HepG2 (cell line): Measurements from ENCODE around the gene HS3ST3B1. TPM values are rescaled to one million over a fixed set of nuclear protein-coding genes. Genes with fewer than 3 reads are reported as not detected.

Experiments
- CEBPB ChIP-seq: IDR thresholded peaks from 2 replicates; pipeline ENCODE4 v1.6.1; 2011; ENCODE audit warnings: low read depth, low read length, improper control_type of control experiment, borderline replicate concordance
- ERF ChIP-seq: IDR thresholded peaks from 2 replicates; pipeline ENCODE4 v1.6.1; 2018; ENCODE audit warnings: missing biosample characterization, missing genetic modification reagents
- ETV5 ChIP-seq: IDR thresholded peaks from 2 replicates; pipeline ENCODE4 v1.6.1; 2018; ENCODE audit warnings: missing biosample characterization, missing genetic modification reagents, inconsistent platforms, borderline replicate concordance
- FOXK2 ChIP-seq: fragments of 450-650 bp; IDR thresholded peaks from 2 replicates; pipeline ENCODE4 v1.6.1; 2016
- FOXO1 ChIP-seq: sonication (generic); formaldehyde crosslinking; IDR thresholded peaks from 2 replicates; pipeline ENCODE4 v1.4.0; 2020; ENCODE audit warnings: missing genetic modification reagents
- HDAC2 ChIP-seq: sonication (generic); formaldehyde crosslinking; IDR thresholded peaks from 2 replicates; pipeline ENCODE4 v1.4.0; 2020; ENCODE audit warnings: missing genetic modification reagents
- HNF4A ChIP-seq: sonication (generic); formaldehyde crosslinking; IDR thresholded peaks from 2 replicates; pipeline ENCODE4 v1.4.0; 2020; ENCODE audit warnings: missing genetic modification reagents
- HOMEZ ChIP-seq: IDR thresholded peaks from 2 replicates; pipeline ENCODE4 v1.6.1; 2016; ENCODE audit warnings: low read depth
- HOXA9 ChIP-seq: sonication (generic); formaldehyde crosslinking; IDR thresholded peaks from 2 replicates; pipeline ENCODE4 v1.8.1; 2022; ENCODE audit warnings: missing genetic modification reagents, mild to moderate bottlenecking, moderate library complexity, borderline replicate concordance
- PHF21A ChIP-seq: sonication (generic); formaldehyde crosslinking; IDR thresholded peaks from 2 replicates; pipeline ENCODE4 v1.5.0; 2020; ENCODE audit warnings: mild to moderate bottlenecking, missing genetic modification reagents
- SIN3A ChIP-seq: IDR thresholded peaks from 2 replicates; pipeline ENCODE4 v1.6.1; 2011; ENCODE audit warnings: low read depth, mild to moderate bottlenecking, control low read depth, low read length, borderline replicate concordance
- SOX6 ChIP-seq, 2 experiments: fragments of 450-650 bp in 1 of 2; sonication (generic) in 1 of 2; formaldehyde crosslinking in 1 of 2; IDR thresholded peaks; 2 replicates each; pipeline versions ENCODE4 v1.4.0 to v1.6.1; 2017 to 2020; ENCODE audit warnings: antibody characterized with exemption in 1 of 2, mild to moderate bottlenecking in 1 of 2, missing genetic modification reagents in 1 of 2
- TBX2 ChIP-seq: sonication (generic); formaldehyde crosslinking; IDR thresholded peaks from 2 replicates; pipeline ENCODE4 v1.5.0; 2020; ENCODE audit warnings: missing genetic modification reagents, mild to moderate bottlenecking, borderline replicate concordance
- TEAD3 ChIP-seq: optimal IDR thresholded peaks from 2 replicates; pipeline ENCODE3; 2016; ENCODE audit warnings: borderline replicate concordance
- ZBTB34 ChIP-seq: sonication (generic); formaldehyde crosslinking; IDR thresholded peaks from 2 replicates; pipeline ENCODE4 v1.8.0; 2022; ENCODE audit warnings: mild to moderate bottlenecking, missing genetic modification reagents
- ZBTB37 ChIP-seq: sonication (generic); formaldehyde crosslinking; IDR thresholded peaks from 2 replicates; pipeline ENCODE4 v1.4.0; 2020; ENCODE audit warnings: mild to moderate bottlenecking, missing genetic modification reagents
- ZNF577 ChIP-seq: sonication (generic); formaldehyde crosslinking; IDR thresholded peaks from 2 replicates; pipeline ENCODE4 v1.4.0; 2020; ENCODE audit warnings: mild to moderate bottlenecking, low read depth, missing genetic modification reagents, borderline replicate concordance
- polyA plus RNA-seq, 8 experiments: library from polyadenylated mRNA; depleted of rRNA in 3 of 8; stranded (reverse) in 7 of 8; unstranded in 1 of 8; fragments of >200 nt; fragmentation: Illumina TruSeq in 4 of 8; extraction: Trizol in 4 of 8; gene quantifications; 2 replicates each; pipeline versions ENCODE4 v1.2.1 to v1.2.3, GENCODE V29; 2011 to 2016; ENCODE audit warnings: low read depth in 4 of 8, missing spikeins in 1 of 8, mixed read lengths in 1 of 8; ENCODE audit not compliant: insufficient read depth in 1 of 8
- total RNA-seq, 5 experiments: library from RNA; depleted of rRNA; stranded (reverse); fragments of >200 nt; fragmentation: Illumina TruSeq; extraction: Trizol; gene quantifications; 2 replicates each; pipeline ENCODE4 v1.2.3, GENCODE V29; 2016; ENCODE audit warnings: low read depth in 1 of 5
- TF ChIP-seq, protein P1 (sequence below): sonication (generic); formaldehyde crosslinking; IDR thresholded peaks from 2 replicates; pipeline ENCODE4 v1.5.0; 2020; ENCODE audit warnings: mild to moderate bottlenecking, missing genetic modification reagents, moderate library complexity

Gene HS3ST3B1
- total and polyA plus RNA-seq, 2 of the 13 experiments (the other 11 are each of a cell fraction or from before 2014, with no cell fraction given), result 15.7 to 39.5 TPM

DNA sequence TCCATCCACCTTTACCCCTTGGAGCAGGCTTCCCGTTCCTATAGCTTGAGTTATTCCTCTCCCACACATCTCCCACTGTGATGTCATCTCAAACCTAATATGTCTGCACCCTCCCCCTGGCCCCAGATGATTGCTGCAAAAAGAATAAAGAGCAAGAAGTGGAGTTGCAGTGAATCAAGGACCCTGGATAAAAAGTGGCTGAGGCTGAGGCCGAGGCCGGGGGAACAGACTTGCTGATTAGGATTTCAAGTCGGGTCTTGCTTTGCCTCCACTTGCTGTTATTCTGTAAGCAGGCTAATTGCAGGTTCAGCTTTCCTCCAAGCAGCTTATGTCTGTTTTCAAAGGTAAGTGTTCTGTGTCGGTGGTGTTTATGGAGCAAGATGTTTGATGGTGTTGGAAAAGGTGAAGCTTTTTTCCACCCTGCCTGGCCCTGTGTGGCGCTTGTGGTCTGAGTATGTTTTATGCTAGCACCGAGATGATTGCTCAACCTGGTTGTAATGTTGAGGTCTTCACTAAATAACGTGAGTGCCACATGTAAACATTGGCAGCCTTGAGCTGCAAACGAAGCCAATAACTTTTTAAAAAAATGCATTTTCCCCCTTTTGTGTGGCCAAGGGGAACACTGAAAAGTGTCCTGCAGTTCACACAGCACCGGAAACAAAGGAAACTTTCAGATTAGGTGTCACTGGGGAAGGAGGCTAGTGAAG lies 15.4 kb downstream of the HS3ST3B1 start (continued):
- TF ChIP-seq PHF21A (CRISPR knock-in tag) (peak; percentile 46), HDAC2 (CRISPR knock-in tag) (peak; percentile 39; the same call in 1 of the 2 replicates), SOX6 (IDR thresholded peaks at IDR 0.05) (no peak), SOX6 (CRISPR knock-in tag; IDR thresholded peaks at IDR 0.05) (peak; percentile 92), HOMEZ (CRISPR knock-in tag) (peak; percentile 71), TEAD3 (CRISPR knock-in tag) (peak; percentile 80), HOXA9 (CRISPR knock-in tag) (no peak), ETV5 (CRISPR knock-in tag) (peak; percentile 60; the same call in 1 of the 2 replicates), FOXO1 (peak; percentile 75), FOXK2 (peak; percentile 49; the same call in 1 of the 2 replicates), CEBPB (peak; percentile 95), ZBTB37 (CRISPR knock-in tag) (0 out of 2 replicates have a peak, but pooled peaks have one; percentile 48), SIN3A (0 out of 2 replicates have a peak, but pooled peaks have one; percentile 42), HNF4A (CRISPR knock-in tag) (peak; percentile 36), ZNF577 (CRISPR knock-in tag) (no peak), ERF (CRISPR knock-in tag) (peak; percentile 38), TBX2 (CRISPR knock-in tag) (peak; percentile 50; the same call in 1 of the 2 replicates), ZBTB34 (CRISPR knock-in tag) (peak; percentile 24; the same call in 1 of the 2 replicates)
- TF ChIP-seq, protein P1, sequence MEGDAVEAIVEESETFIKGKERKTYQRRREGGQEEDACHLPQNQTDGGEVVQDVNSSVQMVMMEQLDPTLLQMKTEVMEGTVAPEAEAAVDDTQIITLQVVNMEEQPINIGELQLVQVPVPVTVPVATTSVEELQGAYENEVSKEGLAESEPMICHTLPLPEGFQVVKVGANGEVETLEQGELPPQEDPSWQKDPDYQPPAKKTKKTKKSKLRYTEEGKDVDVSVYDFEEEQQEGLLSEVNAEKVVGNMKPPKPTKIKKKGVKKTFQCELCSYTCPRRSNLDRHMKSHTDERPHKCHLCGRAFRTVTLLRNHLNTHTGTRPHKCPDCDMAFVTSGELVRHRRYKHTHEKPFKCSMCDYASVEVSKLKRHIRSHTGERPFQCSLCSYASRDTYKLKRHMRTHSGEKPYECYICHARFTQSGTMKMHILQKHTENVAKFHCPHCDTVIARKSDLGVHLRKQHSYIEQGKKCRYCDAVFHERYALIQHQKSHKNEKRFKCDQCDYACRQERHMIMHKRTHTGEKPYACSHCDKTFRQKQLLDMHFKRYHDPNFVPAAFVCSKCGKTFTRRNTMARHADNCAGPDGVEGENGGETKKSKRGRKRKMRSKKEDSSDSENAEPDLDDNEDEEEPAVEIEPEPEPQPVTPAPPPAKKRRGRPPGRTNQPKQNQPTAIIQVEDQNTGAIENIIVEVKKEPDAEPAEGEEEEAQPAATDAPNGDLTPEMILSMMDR, result peak; percentile 58
